HepG2 (cell line): ENCODE results near the gene JAK1. TPM values are rescaled to one million over a fixed set of nuclear protein-coding genes. Genes with fewer than 3 reads are reported as not detected.
A peak's percentile ranks its signal among the peaks of the same experiment; 100 is the strongest.

Source experiments
- FOSL1 ChIP-seq: sonication (generic); formaldehyde crosslinking; IDR thresholded peaks from 2 replicates; pipeline ENCODE4 v1.9.0; 2021; ENCODE audit warnings: missing genetic modification reagents, borderline replicate concordance
- HNRNPL ChIP-seq: fragments of 200-400 bp; formaldehyde crosslinking; IDR thresholded peaks from 2 replicates; pipeline ENCODE4 v1.6.1; 2017; ENCODE audit warnings: mild to moderate bottlenecking, low read depth, low read length
- HOXD1 ChIP-seq: sonication (generic); formaldehyde crosslinking; IDR thresholded peaks from 2 replicates; pipeline ENCODE4 v1.5.0; 2020; ENCODE audit warnings: missing genetic modification reagents
- KDM1A ChIP-seq: IDR thresholded peaks from 2 replicates; pipeline ENCODE4 v1.6.1; 2016; ENCODE audit warnings: missing compliant biosample characterization
- MYNN ChIP-seq: sonication (generic); formaldehyde crosslinking; IDR thresholded peaks from 2 replicates; pipeline ENCODE4 v1.4.0; 2020; ENCODE audit warnings: mild to moderate bottlenecking, low read depth, missing genetic modification reagents
- NR2F6 ChIP-seq, 2 experiments: IDR thresholded peaks; 2 replicates each; pipeline ENCODE4 v1.6.1; 2016; ENCODE audit warnings: antibody characterized with exemption in 1 of 2, mild to moderate bottlenecking in 1 of 2
- PHF21A ChIP-seq: sonication (generic); formaldehyde crosslinking; IDR thresholded peaks from 2 replicates; pipeline ENCODE4 v1.5.0; 2020; ENCODE audit warnings: mild to moderate bottlenecking, missing genetic modification reagents
- TP53 ChIP-seq: sonication (generic); formaldehyde crosslinking; conservative IDR thresholded peaks from 2 replicates; pipeline ENCODE4 v1.4.0; 2020; ENCODE audit warnings: missing genetic modification reagents
- ZBTB1 ChIP-seq: sonication (generic); formaldehyde crosslinking; IDR thresholded peaks from 2 replicates; pipeline ENCODE4 v1.4.0; 2020; ENCODE audit warnings: missing genetic modification reagents, borderline replicate concordance
- ZBTB8A ChIP-seq: sonication (generic); formaldehyde crosslinking; IDR thresholded peaks from 2 replicates; pipeline ENCODE4 v1.4.0; 2020; ENCODE audit warnings: mild to moderate bottlenecking, low read depth, missing genetic modification reagents, borderline replicate concordance
- ZFP36L1 ChIP-seq: sonication (generic); formaldehyde crosslinking; IDR thresholded peaks from 2 replicates; pipeline ENCODE4 v1.8.0; 2022; ENCODE audit warnings: mild to moderate bottlenecking, missing genetic modification reagents, moderate library complexity
- ZNF296 ChIP-seq: sonication (generic); formaldehyde crosslinking; conservative IDR thresholded peaks from 2 replicates; pipeline ENCODE4 v1.5.0; 2020; ENCODE audit warnings: mild to moderate bottlenecking, missing genetic modification reagents
- ZNF652 ChIP-seq: IDR thresholded peaks from 2 replicates; pipeline ENCODE4 v1.6.1; 2016; ENCODE audit warnings: low read depth, borderline replicate concordance
- ZNF724P ChIP-seq: sonication (generic); formaldehyde crosslinking; IDR thresholded peaks from 2 replicates; pipeline ENCODE4 v1.8.0; 2022; ENCODE audit warnings: missing genetic modification reagents, borderline replicate concordance
- ZNF891 ChIP-seq: sonication (generic); formaldehyde crosslinking; IDR thresholded peaks from 2 replicates; pipeline ENCODE4 v1.5.0; 2020; ENCODE audit warnings: mild to moderate bottlenecking, missing genetic modification reagents
- polyA plus RNA-seq, 8 experiments: library from polyadenylated mRNA; depleted of rRNA in 3 of 8; stranded (reverse) in 7 of 8; unstranded in 1 of 8; fragments of >200 nt; fragmentation: Illumina TruSeq in 4 of 8; extraction: Trizol in 4 of 8; gene quantifications; 2 replicates each; pipeline versions ENCODE4 v1.2.1 to v1.2.3, GENCODE V29; 2011 to 2016; ENCODE audit warnings: low read depth in 4 of 8, missing spikeins in 1 of 8, mixed read lengths in 1 of 8; ENCODE audit not compliant: insufficient read depth in 1 of 8
- total RNA-seq, 5 experiments: library from RNA; depleted of rRNA; stranded (reverse); fragments of >200 nt; fragmentation: Illumina TruSeq; extraction: Trizol; gene quantifications; 2 replicates each; pipeline ENCODE4 v1.2.3, GENCODE V29; 2016; ENCODE audit warnings: low read depth in 1 of 5
- TF ChIP-seq, protein P1 (sequence below): IDR thresholded peaks from 2 replicates; pipeline ENCODE4 v1.6.1; 2016
- TF ChIP-seq, protein P2 (sequence below): sonication (generic); formaldehyde crosslinking; IDR thresholded peaks from 2 replicates; pipeline ENCODE4 v1.4.0; 2020; ENCODE audit warnings: missing genetic modification reagents
- TF ChIP-seq, protein P3 (sequence below), 2 experiments: sonication (generic) in 1 of 2; formaldehyde crosslinking in 1 of 2; IDR thresholded peaks; 2 replicates each; pipeline versions ENCODE4 v1.4.0 to v1.6.1; 2016 to 2020; ENCODE audit warnings: borderline replicate concordance in 1 of 2, low read depth in 1 of 2, mild to moderate bottlenecking in 1 of 2, missing genetic modification reagents in 1 of 2
- TF ChIP-seq, protein P4 (sequence below): IDR thresholded peaks from 2 replicates; pipeline ENCODE4 v1.6.1; 2016; ENCODE audit warnings: missing compliant biosample characterization, missing genetic modification reagents, borderline replicate concordance
- TF ChIP-seq, protein P5 (sequence below): sonication (generic); formaldehyde crosslinking; IDR thresholded peaks from 2 replicates; pipeline ENCODE4 v1.5.0; 2020; ENCODE audit warnings: missing genetic modification reagents, mild to moderate bottlenecking, borderline replicate concordance

The JAK1 gene
- total and polyA plus RNA-seq, 2 of the 13 experiments (the other 11 are each of a cell fraction or from before 2014, with no cell fraction given) = 23.9 to 42.4 TPM

DNA sequence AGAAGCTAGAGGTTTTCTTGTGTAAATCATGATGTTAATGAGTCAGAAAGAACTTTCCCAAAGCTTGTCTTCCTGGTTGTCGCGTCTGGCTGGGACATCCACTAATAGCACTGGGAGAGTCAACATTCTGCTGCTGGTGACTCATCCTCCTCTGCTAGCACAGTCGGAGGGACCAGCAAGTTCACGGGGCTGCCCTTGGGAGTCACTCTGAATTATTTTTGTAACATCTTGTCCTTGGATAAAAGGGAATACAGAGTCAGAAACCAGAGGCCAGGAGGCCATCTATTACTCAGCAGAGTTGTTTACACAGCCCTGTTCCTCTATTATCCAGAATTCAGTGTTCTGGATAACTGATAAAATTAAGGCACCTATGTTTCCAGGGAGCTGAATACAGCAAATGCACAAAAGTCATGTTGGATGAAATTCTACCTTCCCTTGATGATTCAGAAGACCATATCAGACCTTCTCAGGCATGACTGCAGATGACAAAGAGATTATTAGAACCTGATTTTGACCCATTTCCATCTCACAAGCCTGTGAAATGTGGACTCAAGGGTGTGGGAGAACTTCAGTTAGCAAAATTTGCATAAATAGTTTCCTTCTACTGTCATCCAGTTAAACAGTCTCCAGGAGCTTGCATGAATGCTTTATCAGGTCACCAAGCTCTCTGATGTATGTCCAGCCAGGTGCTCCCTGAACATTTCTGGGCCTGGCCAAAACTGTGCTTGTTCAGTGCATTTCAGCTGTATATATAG is 68.1 kb downstream of the JAK1 start (continued):
- TF ChIP-seq, protein P1, sequence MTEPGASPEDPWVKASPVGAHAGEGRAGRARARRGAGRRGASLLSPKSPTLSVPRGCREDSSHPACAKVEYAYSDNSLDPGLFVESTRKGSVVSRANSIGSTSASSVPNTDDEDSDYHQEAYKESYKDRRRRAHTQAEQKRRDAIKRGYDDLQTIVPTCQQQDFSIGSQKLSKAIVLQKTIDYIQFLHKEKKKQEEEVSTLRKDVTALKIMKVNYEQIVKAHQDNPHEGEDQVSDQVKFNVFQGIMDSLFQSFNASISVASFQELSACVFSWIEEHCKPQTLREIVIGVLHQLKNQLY (CRISPR knock-in tag) = 0 out of 2 replicates have a peak, but pooled peaks have one; percentile 45
- TF ChIP-seq ZFP36L1 (0 out of 2 replicates have a peak, but pooled peaks have one; percentile 34), ZNF296 (CRISPR knock-in tag) (no peak), HNRNPL (no peak), ZBTB8A (no peak), PHF21A (CRISPR knock-in tag) (peak; percentile 69), KDM1A (CRISPR knock-in tag) (no peak), MYNN (CRISPR knock-in tag) (no peak), ZNF724P (CRISPR knock-in tag) (no peak), FOSL1 (CRISPR knock-in tag) (peak; percentile 93), TP53 (CRISPR knock-in tag) (no peak), ZNF652 (CRISPR knock-in tag) (no peak), NR2F6 (IDR thresholded peaks at IDR 0.05) (peak; percentile 36), NR2F6 (CRISPR knock-in tag; IDR thresholded peaks at IDR 0.05) (peak; percentile 41), ZBTB1 (CRISPR knock-in tag) (no peak), ZNF891 (CRISPR knock-in tag) (no peak), HOXD1 (CRISPR knock-in tag) (no peak)
- TF ChIP-seq, protein P2, sequence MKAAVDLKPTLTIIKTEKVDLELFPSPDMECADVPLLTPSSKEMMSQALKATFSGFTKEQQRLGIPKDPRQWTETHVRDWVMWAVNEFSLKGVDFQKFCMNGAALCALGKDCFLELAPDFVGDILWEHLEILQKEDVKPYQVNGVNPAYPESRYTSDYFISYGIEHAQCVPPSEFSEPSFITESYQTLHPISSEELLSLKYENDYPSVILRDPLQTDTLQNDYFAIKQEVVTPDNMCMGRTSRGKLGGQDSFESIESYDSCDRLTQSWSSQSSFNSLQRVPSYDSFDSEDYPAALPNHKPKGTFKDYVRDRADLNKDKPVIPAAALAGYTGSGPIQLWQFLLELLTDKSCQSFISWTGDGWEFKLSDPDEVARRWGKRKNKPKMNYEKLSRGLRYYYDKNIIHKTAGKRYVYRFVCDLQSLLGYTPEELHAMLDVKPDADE (CRISPR knock-in tag) = no peak
- TF ChIP-seq, protein P3, sequence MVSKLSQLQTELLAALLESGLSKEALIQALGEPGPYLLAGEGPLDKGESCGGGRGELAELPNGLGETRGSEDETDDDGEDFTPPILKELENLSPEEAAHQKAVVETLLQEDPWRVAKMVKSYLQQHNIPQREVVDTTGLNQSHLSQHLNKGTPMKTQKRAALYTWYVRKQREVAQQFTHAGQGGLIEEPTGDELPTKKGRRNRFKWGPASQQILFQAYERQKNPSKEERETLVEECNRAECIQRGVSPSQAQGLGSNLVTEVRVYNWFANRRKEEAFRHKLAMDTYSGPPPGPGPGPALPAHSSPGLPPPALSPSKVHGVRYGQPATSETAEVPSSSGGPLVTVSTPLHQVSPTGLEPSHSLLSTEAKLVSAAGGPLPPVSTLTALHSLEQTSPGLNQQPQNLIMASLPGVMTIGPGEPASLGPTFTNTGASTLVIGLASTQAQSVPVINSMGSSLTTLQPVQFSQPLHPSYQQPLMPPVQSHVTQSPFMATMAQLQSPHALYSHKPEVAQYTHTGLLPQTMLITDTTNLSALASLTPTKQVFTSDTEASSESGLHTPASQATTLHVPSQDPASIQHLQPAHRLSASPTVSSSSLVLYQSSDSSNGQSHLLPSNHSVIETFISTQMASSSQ (IDR thresholded peaks at IDR 0.05; ENCODE audit: low read depth) = 0 out of 2 replicates have a peak, but pooled peaks have one; percentile 3
- TF ChIP-seq, protein P3 (CRISPR knock-in tag; IDR thresholded peaks at IDR 0.05; ENCODE audit: borderline replicate concordance) = no peak
- TF ChIP-seq, protein P4, sequence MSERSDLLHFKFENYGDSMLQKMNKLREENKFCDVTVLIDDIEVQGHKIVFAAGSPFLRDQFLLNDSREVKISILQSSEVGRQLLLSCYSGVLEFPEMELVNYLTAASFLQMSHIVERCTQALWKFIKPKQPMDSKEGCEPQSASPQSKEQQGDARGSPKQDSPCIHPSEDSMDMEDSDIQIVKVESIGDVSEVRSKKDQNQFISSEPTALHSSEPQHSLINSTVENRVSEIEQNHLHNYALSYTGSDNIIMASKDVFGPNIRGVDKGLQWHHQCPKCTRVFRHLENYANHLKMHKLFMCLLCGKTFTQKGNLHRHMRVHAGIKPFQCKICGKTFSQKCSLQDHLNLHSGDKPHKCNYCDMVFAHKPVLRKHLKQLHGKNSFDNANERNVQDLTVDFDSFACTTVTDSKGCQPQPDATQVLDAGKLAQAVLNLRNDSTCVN (CRISPR knock-in tag) = peak; percentile 20; the same call in 1 of the 2 replicates
- TF ChIP-seq, protein P5, sequence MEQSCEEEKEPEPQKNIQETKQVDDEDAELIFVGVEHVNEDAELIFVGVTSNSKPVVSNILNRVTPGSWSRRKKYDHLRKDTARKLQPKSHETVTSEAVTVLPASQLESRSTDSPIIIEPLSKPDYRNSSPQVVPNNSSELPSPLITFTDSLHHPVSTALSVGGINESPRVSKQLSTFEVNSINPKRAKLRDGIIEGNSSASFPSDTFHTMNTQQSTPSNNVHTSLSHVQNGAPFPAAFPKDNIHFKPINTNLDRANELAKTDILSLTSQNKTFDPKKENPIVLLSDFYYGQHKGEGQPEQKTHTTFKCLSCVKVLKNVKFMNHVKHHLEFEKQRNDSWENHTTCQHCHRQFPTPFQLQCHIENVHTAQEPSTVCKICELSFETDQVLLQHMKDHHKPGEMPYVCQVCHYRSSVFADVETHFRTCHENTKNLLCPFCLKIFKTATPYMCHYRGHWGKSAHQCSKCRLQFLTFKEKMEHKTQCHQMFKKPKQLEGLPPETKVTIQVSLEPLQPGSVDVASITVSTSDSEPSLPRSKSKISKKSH = no peak
